Spinal cord (tissue), 10 donors: ENCODE results near the gene CROCC2. TPM values are rescaled to one million over a fixed set of nuclear protein-coding genes. Genes with fewer than 3 reads are reported as not detected.

ENCODE experiments used
- DNase-seq, 6 donors: peaks; one replicate each; pipeline versions ENCODE4 v3.0.0 to v3.0.0-alpha.2; 2013 to 2015; ENCODE audit warnings: low spot score in 6 of 6, low read depth in 4 of 6
- H3K27ac ChIP-seq: one replicate; pipeline ENCODE4 v1.5.1; 2013; ENCODE audit warnings: low read depth, low read length, control low read depth
- H3K27me3 ChIP-seq: one replicate; pipeline ENCODE4 v1.6.1; 2013; ENCODE audit warnings: low read length; ENCODE audit not compliant: control insufficient read depth, insufficient read depth
- H3K36me3 ChIP-seq: one replicate; pipeline ENCODE4 v1.6.1; 2013; ENCODE audit warnings: low read length; ENCODE audit not compliant: control insufficient read depth, insufficient read depth
- H3K4me1 ChIP-seq: one replicate; pipeline ENCODE4 v1.6.1; 2013; ENCODE audit warnings: low read length; ENCODE audit not compliant: control insufficient read depth, insufficient read depth
- H3K4me3 ChIP-seq: one replicate; pipeline ENCODE4 v1.5.1; 2013; ENCODE audit warnings: low read depth, low read length, control low read depth
- H3K9me3 ChIP-seq: one replicate; pipeline ENCODE4 v1.6.1; 2013; ENCODE audit warnings: low read length; ENCODE audit not compliant: control insufficient read depth, insufficient read depth
- WGBS: methylation state at CpG from one replicate; pipeline ENCODE4 v1.1.5; 2013; ENCODE audit warnings: missing lambda C conversion rate; ENCODE audit not compliant: insufficient coverage; 5-methylcytosine and 5-hydroxymethylcytosine counted together
- polyA plus RNA-seq, 2 donors: library from polyadenylated mRNA; unstranded; fragments of 120-200 nt; gene quantifications; one replicate each; pipeline ENCODE4 v1.2.1, GENCODE V29; 2013; ENCODE audit not compliant: insufficient read length in 2 of 2
- total RNA-seq, 2 donors: library from RNA; depleted of rRNA in 1 of 2; stranded (reverse); fragments of 120-200 nt in 1 of 2; fragments of >200 nt in 1 of 2; gene quantifications; one replicate each; pipeline versions ENCODE4 v1.2.3 to v1.2.4, GENCODE V29; 2013 to 2014
- donor health status: healthy.

The CROCC2 gene
- total and polyA plus RNA-seq, 4 donors: 0.30 to 4.4 (median 3.0) TPM

GRCh38 chr2:240904216-240905175 lies 1.6 kb upstream of the CROCC2 start:
- Histone ChIP-seq H3K36me3 (no peaks in the 10 kb centered on the region), H3K4me1 (peaks cover 29% of the 10 kb centered on the region), H3K9me3 (no peaks in the 10 kb centered on the region), H3K27me3 (no peaks in the 10 kb centered on the region), H3K27ac (no peak overlapping the region), H3K4me3 (no peak overlapping the region)
- WGBS: 86% methylated on average over 18 of the region's 19 CpGs
- DNase-seq: no peak

DNA sequence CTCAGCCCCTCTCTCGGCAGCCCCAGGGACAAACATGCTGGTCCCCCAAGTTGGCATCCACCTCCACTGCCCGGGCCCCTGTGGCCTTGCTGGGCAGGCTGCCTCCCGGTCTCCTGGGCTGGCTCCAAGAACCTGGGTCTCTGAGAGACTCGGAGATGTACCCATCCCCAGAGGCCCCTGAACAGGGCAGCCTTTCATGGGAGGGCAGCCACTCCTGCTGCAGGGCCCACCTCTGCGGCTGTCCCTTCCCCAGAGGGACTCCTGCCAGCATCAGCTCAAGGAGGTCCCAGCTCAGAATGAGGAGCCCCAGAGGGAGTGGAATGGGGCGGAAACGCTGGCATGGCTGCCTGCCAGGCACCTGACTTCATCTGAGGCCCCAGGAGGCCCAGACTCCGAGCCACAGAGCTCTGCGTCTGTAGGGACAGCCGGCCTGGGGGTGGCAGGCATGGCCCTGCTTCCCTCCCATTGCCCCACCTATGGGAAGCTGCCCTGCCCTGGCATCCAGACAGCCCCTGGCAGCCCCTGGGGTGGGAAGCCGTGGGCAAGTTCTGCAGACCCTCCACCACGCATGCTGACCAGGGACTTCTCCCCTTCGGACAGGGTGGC lies 857 bp upstream of the CROCC2 start:
- H3K4me3 ChIP-seq: no peak overlapping the region
- no peaks in the 10 kb centered on the region for H3K27me3 ChIP-seq
- peaks cover 27% of the 10 kb centered on the region for H3K4me1 ChIP-seq
- H3K9me3 ChIP-seq: no peaks in the 10 kb centered on the region
- no peak overlapping the region for H3K27ac ChIP-seq
- WGBS: 35% methylated on average over 13 of the region's 13 CpGs
- no peaks in the 10 kb centered on the region for H3K36me3 ChIP-seq
- DNase-seq: peak in 1 of 6 donors; percentile 15

DNA sequence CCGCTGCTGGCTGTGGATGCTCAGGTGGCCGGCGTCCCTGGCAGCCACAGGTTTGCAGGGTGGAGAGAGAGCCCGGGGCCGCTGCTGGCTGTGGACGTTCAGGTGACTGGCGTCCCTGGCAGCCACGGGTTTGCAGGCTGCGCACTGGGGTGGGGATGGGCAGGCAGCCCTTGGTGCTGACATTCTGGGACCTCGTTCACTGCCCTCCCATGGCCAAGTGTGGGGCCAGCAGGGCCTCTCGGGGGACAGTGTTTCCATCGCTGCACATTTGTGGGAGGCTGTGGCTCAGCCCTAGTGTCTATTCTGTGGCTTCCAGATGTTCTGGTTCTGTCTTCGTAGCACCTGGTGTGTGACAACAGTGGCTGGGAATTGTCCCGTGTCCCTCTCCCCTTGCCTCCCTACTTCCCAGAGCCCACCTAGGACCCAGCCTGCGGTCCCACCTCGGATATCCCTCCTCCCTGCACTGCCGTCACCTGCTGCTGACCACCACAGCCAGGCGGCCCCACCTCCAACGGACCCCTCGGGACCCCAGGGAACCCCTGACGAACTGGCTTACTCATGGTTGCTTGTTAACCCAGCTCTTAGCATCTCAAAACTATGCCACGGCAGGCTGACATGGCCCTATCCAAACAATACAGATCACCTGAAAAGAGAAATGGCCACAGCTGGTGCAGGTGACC lies 915 bp downstream of the CROCC2 start:
- WGBS: 71% methylated on average over 20 of the region's 22 CpGs
- no peaks in the 10 kb centered on the region for H3K27me3 ChIP-seq
- H3K27ac ChIP-seq: no peak overlapping the region
- H3K4me3 ChIP-seq: no peak overlapping the region
- H3K36me3 ChIP-seq: no peaks in the 10 kb centered on the region
- peaks cover 27% of the 10 kb centered on the region for H3K4me1 ChIP-seq
- DNase-seq: no peak
- no peaks in the 10 kb centered on the region for H3K9me3 ChIP-seq

GRCh38 chr2:240909216-240909974 lies 3.3 kb downstream of the CROCC2 start:
- no peak for DNase-seq
- Histone ChIP-seq H3K4me3 (no peak overlapping the region), H3K27ac (no peak overlapping the region), H3K4me1 (peaks cover 46% of the 10 kb centered on the region), H3K36me3 (no peaks in the 10 kb centered on the region), H3K27me3 (no peaks in the 10 kb centered on the region), H3K9me3 (no peaks in the 10 kb centered on the region)
- 81% methylated on average over 9 of the region's 17 CpGs for WGBS

DNA sequence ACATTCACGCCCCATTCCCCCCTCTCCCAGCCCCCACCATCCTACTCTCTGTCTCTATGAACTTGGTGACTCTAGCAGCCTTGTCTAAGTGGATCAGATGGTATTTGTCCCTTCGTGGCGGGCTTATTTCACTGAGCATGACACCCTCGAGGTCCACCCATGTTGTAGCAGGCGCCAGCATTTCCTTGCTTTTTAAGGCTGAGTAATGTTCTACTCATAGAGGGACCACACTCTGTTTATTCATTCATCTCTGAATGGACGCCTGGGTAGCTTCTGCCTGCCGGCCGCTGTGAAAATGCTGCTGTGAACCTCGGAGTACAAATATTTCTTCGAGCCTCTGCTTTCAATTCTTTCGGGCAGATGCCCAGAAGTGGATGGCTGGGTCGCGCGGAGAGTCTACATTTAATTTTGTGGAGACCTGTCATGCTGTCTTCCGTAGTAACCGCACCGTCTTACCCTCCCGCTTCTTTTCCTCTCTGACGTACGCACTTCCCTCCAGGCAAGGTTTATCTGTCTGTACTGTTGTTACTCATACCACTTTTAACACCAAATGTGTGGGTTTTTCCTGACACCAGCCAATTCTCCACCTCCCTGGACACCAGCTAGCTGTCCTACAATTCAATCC lies 5.6 kb downstream of the CROCC2 start:
- no peak overlapping the region for H3K27ac ChIP-seq
- H3K4me1 ChIP-seq: peaks cover 44% of the 10 kb centered on the region
- H3K36me3 ChIP-seq: no peaks in the 10 kb centered on the region
- peaks cover 17% of the 10 kb centered on the region for H3K27me3 ChIP-seq
- H3K4me3 ChIP-seq: no peak overlapping the region
- H3K9me3 ChIP-seq: no peaks in the 10 kb centered on the region
- 67% methylated on average over 20 of the region's 20 CpGs for WGBS
- DNase-seq: no peak

DNA sequence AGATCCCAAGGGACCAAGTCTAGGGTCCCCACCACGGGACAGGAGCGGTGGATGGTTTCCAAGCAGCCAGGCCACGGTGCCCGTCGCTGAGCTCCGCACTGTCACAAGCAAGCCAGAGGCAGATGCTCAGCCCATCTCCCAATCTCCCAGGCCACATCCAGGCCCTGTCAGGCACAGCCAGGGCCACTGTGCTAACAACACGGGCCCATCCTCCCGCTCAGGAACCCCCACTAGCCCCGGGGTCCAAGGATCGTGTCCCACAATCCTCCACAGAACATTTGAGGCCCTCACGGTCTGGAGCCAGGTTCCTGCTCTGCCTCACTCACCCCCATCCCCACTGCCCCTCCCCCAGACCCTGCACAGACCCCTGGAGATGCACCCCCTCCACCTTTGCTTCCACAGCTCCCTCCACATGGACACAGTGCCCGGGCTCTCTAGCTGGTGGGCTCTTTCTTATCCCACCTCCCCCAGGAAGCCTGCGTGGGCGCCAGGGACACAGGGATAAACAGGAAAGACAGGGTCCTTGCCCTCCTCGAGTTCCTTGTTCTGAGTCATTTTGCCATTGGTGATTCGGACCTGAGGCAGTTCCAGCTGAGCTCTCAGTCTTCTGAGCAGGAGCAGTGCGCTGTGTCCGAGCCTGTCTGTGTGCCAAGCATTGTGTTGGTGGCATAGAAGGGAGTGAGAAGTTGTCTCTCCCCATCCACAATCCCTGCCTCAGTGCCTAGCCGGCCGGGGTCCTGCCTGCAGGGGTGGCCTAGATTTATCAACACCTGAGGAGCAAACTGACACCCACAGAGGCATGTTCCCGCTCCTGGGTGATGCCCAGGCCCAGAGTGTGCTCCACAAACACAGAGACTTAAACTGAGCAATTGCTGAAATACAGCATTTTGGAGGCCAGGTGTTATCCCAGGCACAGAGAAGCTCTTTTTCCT lies 7.0 kb downstream of the CROCC2 start:
- H3K27ac ChIP-seq: no peak overlapping the region
- no peak overlapping the region for H3K4me3 ChIP-seq
- WGBS: 77% methylated on average over 19 of the region's 21 CpGs
- DNase-seq: no peak
- no peaks in the 10 kb centered on the region for H3K9me3 ChIP-seq
- peaks cover 53% of the 10 kb centered on the region for H3K4me1 ChIP-seq
- peaks cover 20% of the 10 kb centered on the region for H3K27me3 ChIP-seq
- no peaks in the 10 kb centered on the region for H3K36me3 ChIP-seq

GRCh38 chr2:240913810-240914644 lies 7.9 kb downstream of the CROCC2 start:
- no peak overlapping the region for H3K4me3 ChIP-seq

More at GRCh38 chr2:240913810-240914644, 7.9 kb downstream of the CROCC2 start:
- H3K9me3 ChIP-seq: no peaks in the 10 kb centered on the region
- WGBS: 20% methylated on average over 29 of the region's 36 CpGs
- peak in 2 of 6 donors; percentile 78 to 81 for DNase-seq
- peaks cover 53% of the 10 kb centered on the region for H3K4me1 ChIP-seq
- H3K27me3 ChIP-seq: peaks cover 20% of the 10 kb centered on the region
- peak overlapping the region; percentile 43 for H3K27ac ChIP-seq
- peaks cover 3% of the 10 kb centered on the region for H3K36me3 ChIP-seq
